ENCODE measurements around the gene OXTR.

GRCh38 chr3:8757551-8758518, 11.6 kb downstream of the OXTR start:
- TF ChIP-seq POLR2A (IDR thresholded peaks at IDR 0.05), result no peak
- no peak for TF ChIP-seq CTCF (IDR thresholded peaks at IDR 0.05)
- TF ChIP-seq POLR2AphosphoS5 (IDR thresholded peaks at IDR 0.05), result no peak
- no peak for TF ChIP-seq EP300 (IDR thresholded peaks at IDR 0.05)

Data from gastroesophageal sphincter (tissue), 3 donors.